ENCODE results near the gene DAB1. TPM values are rescaled to one million over a fixed set of nuclear protein-coding genes. Genes with fewer than 3 reads are reported as not detected.

Gene DAB1
- polyA plus RNA-seq, 3 donors, result not detected

DNA sequence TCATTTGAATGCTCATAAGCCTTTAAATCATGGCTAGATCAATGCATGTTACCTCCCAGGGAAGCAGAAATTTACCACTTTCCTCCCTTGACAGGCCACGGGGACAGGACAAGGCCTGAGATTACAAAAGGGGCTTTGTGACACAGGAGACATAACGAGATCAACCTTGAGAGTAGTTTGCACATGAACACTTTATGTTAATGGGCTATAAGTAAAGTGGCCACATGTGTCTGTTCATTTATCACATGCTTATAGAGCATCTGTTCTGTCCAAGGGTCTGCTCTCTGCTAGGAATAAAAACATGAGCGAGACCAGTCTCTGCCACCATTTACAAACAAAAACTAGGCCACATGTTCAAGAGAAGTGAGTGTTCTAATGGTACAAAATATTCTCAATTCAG is 314.0 kb downstream of the DAB1 start:
- H4K20me1 ChIP-seq (ENCODE audit: insufficient read depth, low read length), result no peaks in the 10 kb centered on the region
- TF ChIP-seq CTCF (IDR thresholded peaks at IDR 0.05), result no peak
- H3K27me3 ChIP-seq (ENCODE audit: control insufficient read depth in 2 of 2, insufficient read depth in 2 of 2, low read length in 2 of 2), result no peaks in the 10 kb centered on the region
- intact Hi-C loops (cut with micrococcal nuclease), result no loop called here
- no peaks in the 10 kb centered on the region for H3K79me2 ChIP-seq (ENCODE audit: insufficient read depth, low read length)
- no peaks in the 10 kb centered on the region for H3K9me3 ChIP-seq (replicated peaks in 1 of 2; ENCODE audit: control insufficient read depth in 1 of 2, insufficient read depth in 1 of 2, low read length in 2 of 2)
- no peak for DNase-seq
- H3K36me3 ChIP-seq (replicated peaks in 1 of 2; ENCODE audit: control insufficient read depth in 1 of 2, insufficient read depth in 2 of 2, low read length in 2 of 2), result no peaks in the 10 kb centered on the region
- H3K27me3 Mint-ChIP-seq (ENCODE audit: low read depth in 3 of 3), result peaks cover 0 to 4% (median 1%) of the 10 kb centered on the region in 3 donors
- no peaks in the 10 kb centered on the region for H3K4me1 ChIP-seq (ENCODE audit: control insufficient read depth in 1 of 2, insufficient read depth in 2 of 2, low read length in 2 of 2)
- H3K4me2 ChIP-seq (replicated peaks; ENCODE audit: extremely low read depth, low read length, poor library complexity, severe bottlenecking), result no peak overlapping the region
- no peak overlapping the region for H2AFZ ChIP-seq (ENCODE audit: insufficient read depth, low read depth, low read length, poor library complexity, severe bottlenecking)
- no peak overlapping the region for H3K9ac ChIP-seq (ENCODE audit: insufficient read depth, low read length, poor library complexity, severe bottlenecking)
- no peak overlapping the region for H3K4me3 Mint-ChIP-seq
- no peaks in the 10 kb centered on the region for H3K36me3 Mint-ChIP-seq
- no CpG with 5 or more reads among the region's 3 CpGs for WGBS (ENCODE audit: insufficient coverage)
- H3K27ac ChIP-seq (ENCODE audit: low read depth in 1 of 2, low read length in 2 of 2), result no peak overlapping the region
- H3K9me3 Mint-ChIP-seq, result peaks cover 0 to 8% (median 3%) of the 10 kb centered on the region in 7 donors
- no peak overlapping the region for H3K27ac Mint-ChIP-seq
- H3K4me1 Mint-ChIP-seq, result no peaks in the 10 kb centered on the region
- no peak overlapping the region for H3K4me3 ChIP-seq (replicated peaks in 1 of 3; ENCODE audit: low read depth in 2 of 3, low read length in 3 of 3)

GRCh38 chr1:57109247-57109646 is 314.6 kb downstream of the DAB1 start:
- Histone ChIP-seq H3K4me1 (ENCODE audit: control insufficient read depth in 1 of 2, insufficient read depth in 2 of 2, low read length in 2 of 2) (no peaks in the 10 kb centered on the region), H3K79me2 (ENCODE audit: insufficient read depth, low read length) (no peaks in the 10 kb centered on the region), H4K20me1 (ENCODE audit: insufficient read depth, low read length) (no peaks in the 10 kb centered on the region), H3K27ac (ENCODE audit: low read depth in 1 of 2, low read length in 2 of 2) (no peak overlapping the region), H3K4me2 (replicated peaks; ENCODE audit: extremely low read depth, low read length, poor library complexity, severe bottlenecking) (no peak overlapping the region), H2AFZ (ENCODE audit: insufficient read depth, low read depth, low read length, poor library complexity, severe bottlenecking) (no peak overlapping the region), H3K36me3 (replicated peaks in 1 of 2; ENCODE audit: control insufficient read depth in 1 of 2, insufficient read depth in 2 of 2, low read length in 2 of 2) (no peaks in the 10 kb centered on the region), H3K9ac (ENCODE audit: insufficient read depth, low read length, poor library complexity, severe bottlenecking) (no peak overlapping the region), H3K9me3 (replicated peaks in 1 of 2; ENCODE audit: control insufficient read depth in 1 of 2, insufficient read depth in 1 of 2, low read length in 2 of 2) (no peaks in the 10 kb centered on the region), H3K27me3 (ENCODE audit: control insufficient read depth in 2 of 2, insufficient read depth in 2 of 2, low read length in 2 of 2) (no peaks in the 10 kb centered on the region), H3K4me3 (replicated peaks in 1 of 3; ENCODE audit: low read depth in 2 of 3, low read length in 3 of 3) (no peak overlapping the region)
- Mint-ChIP-seq H3K4me1 (no peaks in the 10 kb centered on the region), H3K9me3 (peaks cover 0 to 12% (median 3%) of the 10 kb centered on the region in 7 donors), H3K27ac (no peak overlapping the region), H3K4me3 (no peak overlapping the region), H3K36me3 (no peaks in the 10 kb centered on the region), H3K27me3 (ENCODE audit: low read depth in 3 of 3) (peaks cover 0 to 4% (median 1%) of the 10 kb centered on the region in 3 donors)
- no peak for TF ChIP-seq CTCF (IDR thresholded peaks at IDR 0.05)
- intact Hi-C loops (cut with micrococcal nuclease), result no loop called here
- no peak for DNase-seq
- WGBS (ENCODE audit: insufficient coverage), result 60% methylated on average over 1 of the region's 1 CpG

All from CD14-positive monocyte (primary cell).